PC-9 (cell line): ENCODE data around the gene TBL1XR1. TPM values are rescaled to one million over a fixed set of nuclear protein-coding genes. Genes with fewer than 3 reads are reported as not detected.
A peak's percentile ranks its signal among the peaks of the same experiment; 100 is the strongest.

Source experiments
- BruUV-seq: library from RNA; stranded (reverse); fragments of 400-500 nt; replicated peaks from 2 replicates; lab custom pipeline; 2021; lab: Mats Ljungman, UMichigan
- CTCF ChIA-PET: fragments of 300-600 bp; sonication (Branson Sonifier 250); formaldehyde crosslinking; loops from one replicate; lab custom pipeline; 2022; ENCODE audit warnings: antibody characterized with exemption; lab: Charles Lee
- POLR2A ChIA-PET: fragments of 300-600 bp; sonication (Branson Sonifier 250); formaldehyde crosslinking; loops from one replicate; lab custom pipeline; 2022; ENCODE audit warnings: antibody characterized with exemption; ENCODE audit not compliant: unreplicated experiment; lab: Charles Lee
- DNase-seq, 2 experiments: peaks; one replicate each; pipeline versions ENCODE4 v3.0.0 to v3.0.0-alpha.2; 2015 to 2022; ENCODE audit warnings: mixed read lengths in 1 of 2
- H2AFZ ChIP-seq: fragments of 200-600 bp; sonication (generic); 2 replicates; pipeline ENCODE4 v1.8.1; 2017; ENCODE audit warnings: antibody characterized with exemption
- H3F3A ChIP-seq: fragments of 200-600 bp; sonication (generic); 2 replicates; pipeline ENCODE4 v1.8.1; 2017; ENCODE audit warnings: antibody characterized with exemption, mild to moderate bottlenecking, low read depth; ENCODE audit not compliant: insufficient read depth
- H3K27ac ChIP-seq: fragments of 200-600 bp; sonication (generic); 2 replicates; pipeline ENCODE4 v1.6.1; 2016; ENCODE audit warnings: mixed run types
- H3K27me3 ChIP-seq: fragments of 200-600 bp; sonication (generic); 2 replicates; pipeline ENCODE4 v1.6.1; 2016; ENCODE audit warnings: low read depth, mixed run types; ENCODE audit not compliant: insufficient read depth
- H3K36me3 ChIP-seq: fragments of 200-600 bp; sonication (generic); 2 replicates; pipeline ENCODE4 v1.6.1; 2016; ENCODE audit warnings: low read depth, mixed run types
- H3K4me1 ChIP-seq: fragments of 200-600 bp; sonication (generic); replicated peaks from 2 replicates; pipeline ENCODE4 v1.6.1; 2016; ENCODE audit warnings: mixed run types; ENCODE audit not compliant: insufficient read depth
- H3K4me2 ChIP-seq: fragments of 200-600 bp; sonication (generic); 2 replicates; pipeline ENCODE4 v1.6.1; 2017; ENCODE audit warnings: mixed run types
- H3K4me3 ChIP-seq: fragments of 200-600 bp; sonication (generic); 2 replicates; pipeline ENCODE4 v1.6.1; 2016; ENCODE audit warnings: mixed run types
- H3K79me2 ChIP-seq: fragments of 200-600 bp; sonication (generic); 2 replicates; pipeline ENCODE4 v1.6.1; 2017; ENCODE audit warnings: low read depth, mixed run types
- H3K9me2 ChIP-seq: fragments of 200-600 bp; sonication (generic); 2 replicates; pipeline ENCODE4 v1.8.1; 2017; ENCODE audit warnings: mild to moderate bottlenecking; ENCODE audit not compliant: insufficient read depth
- H3K9me3 ChIP-seq: fragments of 200-600 bp; sonication (generic); 2 replicates; pipeline ENCODE4 v1.8.1; 2016; ENCODE audit warnings: low read depth; ENCODE audit not compliant: insufficient read depth
- H4K20me1 ChIP-seq: fragments of 200-600 bp; sonication (generic); 2 replicates; pipeline ENCODE4 v1.8.1; 2017; ENCODE audit not compliant: insufficient read depth
- EZH2 ChIP-seq: fragments of 200-600 bp; sonication (generic); IDR thresholded peaks from 2 replicates; pipeline ENCODE4 v1.8.0; 2017; ENCODE audit warnings: antibody characterized with exemption, low read depth
- intact Hi-C: fragments of 100-400 bp; cut with micrococcal nuclease; formaldehyde crosslinking; loops from one replicate; pipeline ENCODE4 v1.10.0; 2022; ENCODE audit not compliant: unreplicated experiment
- total RNA-seq: library from RNA; stranded (reverse); gene quantifications from 2 replicates; pipeline ENCODE4 v1.2.3, GENCODE V29; 2021
- TF ChIP-seq, protein P1 (sequence below): fragments of 200-600 bp; sonication (generic); conservative IDR thresholded peaks from 2 replicates; pipeline ENCODE4 v1.6.1; 2017; ENCODE audit warnings: mixed run types, antibody characterized with exemption, mild to moderate bottlenecking, moderate library complexity

TBL1XR1 gene
- total RNA-seq, 1 experiment from 2014 or later, result 243 TPM

- POLR2A ChIA-PET, result interaction anchor here (0.6 kb wide), 1 partner anchor 57 kb away, joined by 4 read pairs; no protein-coding TSS in a partner anchor
- Histone ChIP-seq H4K20me1 (peaks cover 44% of the 10 kb centered on the region), H3K9me3 (no peaks in the 10 kb centered on the region), H3F3A (peaks cover 55% of the 10 kb centered on the region), H3K4me3 (no peak overlapping the region), H3K36me3 (peaks cover 19% of the 10 kb centered on the region), H3K27me3 (no peaks in the 10 kb centered on the region), H3K4me1 (peaks cover 12% of the 10 kb centered on the region; the same call in 1 of the 2 replicates), H3K9me2 (no peaks in the 10 kb centered on the region), H2AFZ (no peak overlapping the region), H3K79me2 (peaks cover 99% of the 10 kb centered on the region), H3K4me2 (no peak overlapping the region), H3K27ac (peak overlapping the region; percentile 16; the same call in 1 of the 2 replicates)
- intact Hi-C loops, result no loop called here
- no TSS peak for BruUV-seq
- peak in 1 of 2 experiments; percentile 63 for DNase-seq
- CTCF ChIA-PET, result no interaction called here
- TF ChIP-seq, protein P1, sequence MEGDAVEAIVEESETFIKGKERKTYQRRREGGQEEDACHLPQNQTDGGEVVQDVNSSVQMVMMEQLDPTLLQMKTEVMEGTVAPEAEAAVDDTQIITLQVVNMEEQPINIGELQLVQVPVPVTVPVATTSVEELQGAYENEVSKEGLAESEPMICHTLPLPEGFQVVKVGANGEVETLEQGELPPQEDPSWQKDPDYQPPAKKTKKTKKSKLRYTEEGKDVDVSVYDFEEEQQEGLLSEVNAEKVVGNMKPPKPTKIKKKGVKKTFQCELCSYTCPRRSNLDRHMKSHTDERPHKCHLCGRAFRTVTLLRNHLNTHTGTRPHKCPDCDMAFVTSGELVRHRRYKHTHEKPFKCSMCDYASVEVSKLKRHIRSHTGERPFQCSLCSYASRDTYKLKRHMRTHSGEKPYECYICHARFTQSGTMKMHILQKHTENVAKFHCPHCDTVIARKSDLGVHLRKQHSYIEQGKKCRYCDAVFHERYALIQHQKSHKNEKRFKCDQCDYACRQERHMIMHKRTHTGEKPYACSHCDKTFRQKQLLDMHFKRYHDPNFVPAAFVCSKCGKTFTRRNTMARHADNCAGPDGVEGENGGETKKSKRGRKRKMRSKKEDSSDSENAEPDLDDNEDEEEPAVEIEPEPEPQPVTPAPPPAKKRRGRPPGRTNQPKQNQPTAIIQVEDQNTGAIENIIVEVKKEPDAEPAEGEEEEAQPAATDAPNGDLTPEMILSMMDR, result no peak
- TF ChIP-seq EZH2, result no peak
Measured at GRCh38 chr3:177069514-177070329, 127.6 kb downstream of the TBL1XR1 start.

DNA sequence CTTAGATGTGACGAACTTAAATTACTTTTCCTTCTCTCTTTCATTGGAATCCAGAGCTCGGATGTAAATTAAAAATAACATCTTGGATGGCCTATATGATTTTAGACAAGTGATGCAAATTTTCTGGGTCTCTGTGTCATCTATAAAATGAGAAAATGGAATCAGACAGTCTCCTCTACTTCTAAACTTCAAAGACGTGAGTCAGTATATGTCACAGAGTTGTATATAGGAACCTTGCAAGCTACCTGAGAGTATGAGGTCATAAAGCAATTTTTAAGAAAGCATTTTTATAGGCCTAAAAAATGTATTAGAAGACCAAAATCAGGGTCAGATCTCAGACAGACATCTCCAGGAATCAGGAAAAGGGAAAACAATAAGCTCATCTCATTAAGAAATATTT lies 128.3 kb downstream of the TBL1XR1 start:
- H3K4me1 ChIP-seq, result peaks cover 12% of the 10 kb centered on the region; the same call in 1 of the 2 replicates
- H3K9me2 ChIP-seq, result no peaks in the 10 kb centered on the region
- TF ChIP-seq EZH2, result no peak
- TF ChIP-seq, protein P1, result no peak
- DNase-seq, result no peak
- peaks cover 44% of the 10 kb centered on the region for H4K20me1 ChIP-seq
- no peak overlapping the region for H3K4me2 ChIP-seq
- H3K36me3 ChIP-seq, result peaks cover 21% of the 10 kb centered on the region
- H3F3A ChIP-seq, result peaks cover 59% of the 10 kb centered on the region
- no peak overlapping the region for H3K4me3 ChIP-seq
- H2AFZ ChIP-seq, result no peak overlapping the region
- no peaks in the 10 kb centered on the region for H3K27me3 ChIP-seq
- POLR2A ChIA-PET, result interaction anchor here (0.6 kb wide), 1 partner anchor 58 kb away, joined by 4 read pairs; no protein-coding TSS in a partner anchor
- H3K79me2 ChIP-seq, result peaks cover 99% of the 10 kb centered on the region
- no peak overlapping the region for H3K27ac ChIP-seq
- BruUV-seq, result no TSS peak
- CTCF ChIA-PET, result no interaction called here
- intact Hi-C loops, result no loop called here
- no peaks in the 10 kb centered on the region for H3K9me3 ChIP-seq

DNA sequence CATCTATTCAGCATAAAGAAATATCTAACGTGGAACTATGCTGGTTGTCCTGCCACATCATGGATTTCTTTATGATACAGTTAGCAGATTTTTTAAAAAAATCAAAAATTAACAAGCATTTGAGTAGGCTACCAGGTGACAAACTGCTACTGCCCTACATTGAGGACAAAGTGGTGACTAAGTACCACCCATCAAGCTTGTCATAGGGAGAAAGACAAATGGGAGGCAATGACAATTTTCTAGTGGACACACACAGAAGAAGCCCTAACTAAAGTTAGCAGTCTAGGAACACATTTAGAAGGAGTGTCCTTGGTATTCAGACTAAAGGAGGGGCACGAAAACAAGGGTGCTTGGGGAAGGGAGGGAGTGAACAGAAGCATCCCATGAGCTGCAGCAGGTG lies 131.2 kb downstream of the TBL1XR1 start:
- DNase-seq, result no peak
- POLR2A ChIA-PET, result no interaction called here
- Histone ChIP-seq H3K9me3 (no peaks in the 10 kb centered on the region), H3K9me2 (0 out of 2 replicates have a peak, but pooled peaks cover 4% of the 10 kb centered on the region), H3K4me1 (peaks cover 18% of the 10 kb centered on the region; the same call in 1 of the 2 replicates), H3K79me2 (peaks cover 97% of the 10 kb centered on the region), H3K27ac (no peak overlapping the region; the same call in 1 of the 2 replicates), H3K4me3 (no peak overlapping the region), H4K20me1 (peaks cover 36% of the 10 kb centered on the region), H3K27me3 (no peaks in the 10 kb centered on the region), H2AFZ (no peak overlapping the region), H3K4me2 (no peak overlapping the region), H3F3A (peaks cover 57% of the 10 kb centered on the region), H3K36me3 (peaks cover 46% of the 10 kb centered on the region)
- CTCF ChIA-PET, result no interaction called here
- no peak for TF ChIP-seq EZH2
- TF ChIP-seq, protein P1, result no peak
- BruUV-seq, result no TSS peak
- intact Hi-C loops, result no loop called here
